Measurements from ENCODE around the gene NDUFV3.
"Not testable (repeated sequence)": the region's sequence is repeated elsewhere in the genome, so short reads cannot be mapped to it uniquely, and the experiment has no call there.

The NDUFV3 gene

GRCh38 chr21:42931560-42932235, 38.6 kb downstream of the NDUFV3 start:
- Histone ChIP-seq H3K9me3 (ENCODE audit: control insufficient read depth, insufficient read depth, low read length) (no peaks in the 10 kb centered on the region; the same call in 1 of the 2 replicates), H3K9ac (ENCODE audit: low read depth, low read length) (0 out of 2 replicates have a peak overlapping the region, but pooled peaks have one; percentile 8), H3K4me1 (ENCODE audit: insufficient read depth, low read length) (peaks cover 17% of the 10 kb centered on the region), H3K36me3 (ENCODE audit: insufficient read depth, low read length) (no peaks in the 10 kb centered on the region)

GRCh38 chr21:42932378-42933136, 39.4 kb downstream of the NDUFV3 start:
- peaks cover 21% of the 10 kb centered on the region for H3K4me1 ChIP-seq (ENCODE audit: insufficient read depth, low read length)
- H3K9me3 ChIP-seq (ENCODE audit: control insufficient read depth, insufficient read depth, low read length); H3K36me3 ChIP-seq (ENCODE audit: insufficient read depth, low read length); H3K9ac ChIP-seq (ENCODE audit: low read depth, low read length): not testable (repeated sequence)

- H3K36me3 ChIP-seq (ENCODE audit: insufficient read depth, low read length); H3K9me3 ChIP-seq (ENCODE audit: control insufficient read depth, insufficient read depth, low read length); H3K9ac ChIP-seq (ENCODE audit: low read depth, low read length): not testable (repeated sequence)
- peaks cover 24% of the 10 kb centered on the region for H3K4me1 ChIP-seq (ENCODE audit: insufficient read depth, low read length)
Measured at GRCh38 chr21:42933137-42933970, 40.2 kb downstream of the NDUFV3 start.

- not testable (repeated sequence) for H3K36me3 ChIP-seq (ENCODE audit: insufficient read depth, low read length); H3K9ac ChIP-seq (ENCODE audit: low read depth, low read length); H3K9me3 ChIP-seq (ENCODE audit: control insufficient read depth, insufficient read depth, low read length)
- peaks cover 29% of the 10 kb centered on the region for H3K4me1 ChIP-seq (ENCODE audit: insufficient read depth, low read length)
Measured at GRCh38 chr21:42933973-42934372, 40.9 kb downstream of the NDUFV3 start.

- peaks cover 26% of the 10 kb centered on the region for H3K4me1 ChIP-seq (ENCODE audit: insufficient read depth, low read length)
- H3K9me3 ChIP-seq (ENCODE audit: control insufficient read depth, insufficient read depth, low read length); H3K9ac ChIP-seq (ENCODE audit: low read depth, low read length); H3K36me3 ChIP-seq (ENCODE audit: insufficient read depth, low read length): not testable (repeated sequence)
Measured at GRCh38 chr21:42936360-42936759, 43.3 kb downstream of the NDUFV3 start.

GRCh38 chr21:42937034-42937940, 44.2 kb downstream of the NDUFV3 start:
- not testable (repeated sequence) for H3K9me3 ChIP-seq (ENCODE audit: control insufficient read depth, insufficient read depth, low read length); H3K36me3 ChIP-seq (ENCODE audit: insufficient read depth, low read length)
- peaks cover 22% of the 10 kb centered on the region for H3K4me1 ChIP-seq (ENCODE audit: insufficient read depth, low read length)
- H3K9ac ChIP-seq (ENCODE audit: low read depth, low read length) = peak overlapping the region; percentile 17; the same call in 1 of the 2 replicates

- H3K9ac ChIP-seq (ENCODE audit: low read depth, low read length) = no peak overlapping the region
Measured at GRCh38 chr21:42937960-42938605, 45.0 kb downstream of the NDUFV3 start.

GRCh38 chr21:42938606-42938995, 45.5 kb downstream of the NDUFV3 start:
- H3K36me3 ChIP-seq (ENCODE audit: insufficient read depth, low read length); H3K9ac ChIP-seq (ENCODE audit: low read depth, low read length); H3K9me3 ChIP-seq (ENCODE audit: control insufficient read depth, insufficient read depth, low read length): not testable (repeated sequence)
- H3K4me1 ChIP-seq (ENCODE audit: insufficient read depth, low read length) = peaks cover 22% of the 10 kb centered on the region

More at GRCh38 chr21:42937960-42938605, 45.0 kb downstream of the NDUFV3 start:
- H3K4me1 ChIP-seq (ENCODE audit: insufficient read depth, low read length) = peaks cover 22% of the 10 kb centered on the region
- no peaks in the 10 kb centered on the region; the same call in 1 of the 2 replicates for H3K9me3 ChIP-seq (ENCODE audit: control insufficient read depth, insufficient read depth, low read length)
- H3K36me3 ChIP-seq (ENCODE audit: insufficient read depth, low read length) = no peaks in the 10 kb centered on the region

GRCh38 chr21:42939582-42940413, 46.7 kb downstream of the NDUFV3 start:
- no peak overlapping the region for H3K9ac ChIP-seq (ENCODE audit: low read depth, low read length)
- H3K36me3 ChIP-seq (ENCODE audit: insufficient read depth, low read length) = no peaks in the 10 kb centered on the region
- peaks cover 22% of the 10 kb centered on the region for H3K4me1 ChIP-seq (ENCODE audit: insufficient read depth, low read length)
- H3K9me3 ChIP-seq (ENCODE audit: control insufficient read depth, insufficient read depth, low read length) = no peaks in the 10 kb centered on the region; the same call in 1 of the 2 replicates

GRCh38 chr21:42941696-42942085, 48.6 kb downstream of the NDUFV3 start:
- no peaks in the 10 kb centered on the region; the same call in 1 of the 2 replicates for H3K9me3 ChIP-seq (ENCODE audit: control insufficient read depth, insufficient read depth, low read length)
- H3K4me1 ChIP-seq (ENCODE audit: insufficient read depth, low read length) = peaks cover 18% of the 10 kb centered on the region
- H3K36me3 ChIP-seq (ENCODE audit: insufficient read depth, low read length) = no peaks in the 10 kb centered on the region
- no peak overlapping the region for H3K9ac ChIP-seq (ENCODE audit: low read depth, low read length)

- Histone ChIP-seq H3K4me1 (ENCODE audit: insufficient read depth, low read length) (peaks cover 14% of the 10 kb centered on the region), H3K9me3 (ENCODE audit: control insufficient read depth, insufficient read depth, low read length) (no peaks in the 10 kb centered on the region; the same call in 1 of the 2 replicates), H3K9ac (ENCODE audit: low read depth, low read length) (no peak overlapping the region), H3K36me3 (ENCODE audit: insufficient read depth, low read length) (no peaks in the 10 kb centered on the region)
Measured at GRCh38 chr21:42942244-42942643, 49.1 kb downstream of the NDUFV3 start.

GRCh38 chr21:42949094-42949755, 56.1 kb downstream of the NDUFV3 start:
- H3K36me3 ChIP-seq (ENCODE audit: insufficient read depth, low read length); H3K9me3 ChIP-seq (ENCODE audit: control insufficient read depth, insufficient read depth, low read length); H3K4me1 ChIP-seq (ENCODE audit: insufficient read depth, low read length); H3K9ac ChIP-seq (ENCODE audit: low read depth, low read length): not testable (repeated sequence)

Data from ES-I3 (cell line).